Stimulated activated CD8-positive, alpha-beta memory T cell treated with anti-CD3 and anti-CD28 coated beads, Interleukin-15, amount 100 ng/mL, for 1 hour (primary cell): Measurements from ENCODE around the gene EFCAB12.

Experiments
- DNase-seq: peaks from one replicate; pipeline ENCODE4 v3.0.0-alpha.2; 2020; ENCODE audit warnings: low read depth

EFCAB12 gene

GRCh38 chr3:129428376-129429079 is at the start of gene EFCAB12:
Gene EFCAB12 (minus strand): TSS chr3:129428636. CDS start chr3:129428488, 148 bp downstream.
- DNase-seq: peak; percentile 67

DNA sequence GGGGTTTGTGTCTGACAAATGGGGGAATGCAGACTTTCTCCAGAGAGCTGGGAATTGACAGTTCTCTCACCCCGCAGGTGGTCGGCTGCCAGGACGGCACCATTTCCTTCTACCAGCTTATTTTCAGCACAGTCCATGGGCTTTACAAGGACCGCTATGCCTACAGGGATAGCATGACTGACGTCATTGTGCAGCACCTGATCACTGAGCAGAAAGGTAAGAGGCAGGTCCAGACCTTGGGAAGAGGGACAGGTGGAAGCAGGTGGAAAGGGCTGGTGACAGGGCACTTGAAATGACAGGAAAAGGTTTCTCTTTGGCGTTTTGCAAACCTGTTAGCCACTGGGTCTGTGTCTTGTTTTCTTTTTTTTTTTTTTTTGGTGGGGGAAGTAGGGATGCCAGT is 48.1 kb upstream of the EFCAB12 start:
- no peak for DNase-seq

- no peak for DNase-seq
Observed at GRCh38 chr3:129475863-129476262, 47.4 kb upstream of the EFCAB12 start.

GRCh38 chr3:129474984-129475804 is 46.8 kb upstream of the EFCAB12 start:
- DNase-seq: no peak

DNA sequence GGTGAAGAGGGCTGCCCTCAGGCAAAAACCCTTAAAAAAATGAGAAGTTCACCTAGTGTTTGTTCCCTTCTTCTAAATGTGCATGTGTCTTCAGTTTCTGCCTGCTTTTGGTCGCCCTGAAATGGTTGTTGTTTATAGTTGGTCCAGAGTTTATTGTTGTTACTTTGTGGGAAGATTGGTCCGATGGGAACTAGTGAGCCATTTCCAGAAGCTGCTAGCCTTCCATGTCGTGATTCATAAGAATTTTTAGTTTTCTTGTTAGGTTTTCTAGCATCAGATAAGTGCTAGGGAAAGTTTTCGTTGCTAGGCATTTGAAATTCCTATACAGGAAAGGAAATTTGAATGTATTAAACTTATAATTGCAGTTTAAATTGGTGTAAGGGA is 45.3 kb upstream of the EFCAB12 start:
- DNase-seq: no peak

DNA sequence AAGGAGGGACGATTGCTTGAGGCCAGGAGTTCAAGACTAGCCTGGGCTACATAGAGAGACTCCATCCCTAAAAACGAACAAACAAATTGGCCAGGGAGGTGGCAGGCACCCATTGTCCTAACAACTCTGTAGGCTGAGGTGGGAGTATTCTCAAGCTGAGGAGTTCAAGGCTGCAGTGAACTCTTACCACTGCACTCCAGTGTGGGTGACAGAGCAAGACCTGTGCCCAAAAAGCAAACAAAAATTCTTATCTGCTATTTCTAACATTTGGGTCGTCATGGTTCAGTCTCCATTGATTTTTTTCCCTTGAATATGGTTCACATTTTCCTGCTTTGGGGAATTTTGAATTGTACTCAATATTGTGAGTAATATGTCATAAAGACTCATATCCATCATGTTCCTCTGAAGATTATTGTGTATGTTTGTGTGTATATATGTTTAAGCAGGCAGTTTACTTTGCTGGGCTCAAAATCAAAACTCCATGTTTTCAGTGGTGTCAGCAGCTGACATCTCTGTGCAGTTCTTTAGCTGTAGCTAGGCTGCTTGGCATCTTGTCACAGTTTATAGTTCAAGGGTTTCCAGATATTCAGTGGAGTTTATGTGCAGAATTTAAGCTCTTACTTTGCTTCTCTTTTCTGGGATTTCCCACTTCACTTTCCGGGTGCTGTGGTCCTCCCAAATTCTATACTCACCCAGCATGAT is 44.8 kb upstream of the EFCAB12 start:
- no peak for DNase-seq

DNA sequence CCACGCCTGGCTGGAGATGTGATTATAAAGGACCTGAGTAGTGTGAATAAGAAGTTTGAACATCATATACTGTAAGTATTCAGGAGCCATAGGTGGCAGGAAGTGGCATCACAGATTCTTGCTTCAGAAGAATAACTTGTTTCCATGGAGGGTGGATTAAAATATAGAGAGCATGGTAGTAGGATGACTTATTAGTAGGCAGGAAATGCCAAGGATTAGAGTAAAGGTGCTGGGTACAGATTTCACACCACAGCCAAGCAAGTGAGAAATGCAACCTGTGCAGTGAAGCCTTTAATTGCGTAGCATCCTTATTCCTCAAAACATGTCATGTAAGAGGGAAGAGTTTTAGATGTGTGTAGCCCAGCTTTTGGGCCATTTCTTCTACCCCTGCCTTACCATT is 42.4 kb upstream of the EFCAB12 start:
- no peak for DNase-seq

GRCh38 chr3:129469026-129469425 is 40.6 kb upstream of the EFCAB12 start:
- no peak for DNase-seq

DNA sequence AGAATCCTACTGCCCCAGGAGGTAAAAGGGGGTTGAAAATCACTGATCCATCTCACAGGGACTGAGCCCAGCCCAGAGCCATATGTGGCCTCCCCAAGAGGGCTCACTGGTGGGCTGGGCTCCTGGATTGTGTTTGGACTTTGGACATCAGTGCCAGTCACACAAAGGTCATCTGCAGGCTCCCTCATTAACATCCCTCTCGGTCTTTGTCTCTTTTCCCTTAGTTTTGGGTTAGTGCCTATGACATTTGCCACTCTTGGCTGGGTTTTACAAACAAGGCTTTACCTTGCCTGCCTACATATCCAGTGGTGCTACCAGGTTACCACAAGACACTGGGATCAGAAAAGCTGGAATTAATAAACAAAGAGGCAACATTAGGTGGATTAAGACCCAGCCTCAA is 39.5 kb upstream of the EFCAB12 start:
- DNase-seq: no peak

- DNase-seq: no peak
Observed at GRCh38 chr3:129463716-129464115, 35.3 kb upstream of the EFCAB12 start.

DNA sequence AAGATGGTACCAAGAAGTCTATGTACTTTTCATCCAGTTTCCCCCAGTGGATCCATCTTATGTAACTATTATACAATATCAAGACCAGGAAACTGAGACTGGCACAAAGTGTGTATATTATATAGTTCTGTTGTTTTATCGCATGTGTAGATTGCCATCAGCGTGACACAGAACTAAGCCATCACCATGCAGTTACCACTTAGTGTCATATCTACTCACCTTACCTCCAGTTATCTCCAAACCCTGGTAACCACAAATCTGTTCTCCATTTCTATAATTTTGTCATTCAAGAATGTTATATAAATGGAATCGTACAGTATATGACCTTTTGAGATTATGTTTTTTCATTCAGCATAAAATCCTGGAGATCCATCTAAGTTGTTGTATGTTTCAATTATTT is 34.7 kb upstream of the EFCAB12 start:
- DNase-seq: no peak

DNA sequence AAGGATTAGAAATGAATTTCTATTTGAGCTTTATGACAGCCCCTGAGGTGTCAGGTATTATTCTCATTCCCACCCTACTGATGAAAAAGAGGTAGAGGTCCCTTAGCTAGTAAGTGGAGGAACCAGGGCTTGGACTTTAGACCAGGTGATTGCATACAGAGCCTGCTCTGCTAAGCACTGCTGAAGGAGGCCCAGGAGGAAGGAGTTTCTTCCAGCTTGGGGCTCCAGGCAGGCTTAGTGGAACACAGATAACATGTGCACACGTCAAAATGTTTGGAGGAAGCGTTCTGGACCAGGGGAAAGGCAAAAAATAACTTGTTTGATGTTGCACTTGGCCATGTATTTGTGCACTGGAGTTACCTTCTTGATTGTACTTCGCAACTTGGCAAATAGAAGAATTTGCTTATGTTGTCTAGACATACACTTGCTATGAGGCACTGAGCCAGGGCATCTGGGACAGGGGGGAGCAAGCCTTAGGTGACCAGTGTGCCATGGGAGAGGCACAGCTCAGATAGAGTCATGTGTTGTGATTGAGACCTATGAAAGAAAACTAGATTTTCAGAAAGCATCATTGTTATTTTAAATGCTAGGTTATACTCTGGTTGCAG is 34.0 kb upstream of the EFCAB12 start:
- DNase-seq: no peak

DNA sequence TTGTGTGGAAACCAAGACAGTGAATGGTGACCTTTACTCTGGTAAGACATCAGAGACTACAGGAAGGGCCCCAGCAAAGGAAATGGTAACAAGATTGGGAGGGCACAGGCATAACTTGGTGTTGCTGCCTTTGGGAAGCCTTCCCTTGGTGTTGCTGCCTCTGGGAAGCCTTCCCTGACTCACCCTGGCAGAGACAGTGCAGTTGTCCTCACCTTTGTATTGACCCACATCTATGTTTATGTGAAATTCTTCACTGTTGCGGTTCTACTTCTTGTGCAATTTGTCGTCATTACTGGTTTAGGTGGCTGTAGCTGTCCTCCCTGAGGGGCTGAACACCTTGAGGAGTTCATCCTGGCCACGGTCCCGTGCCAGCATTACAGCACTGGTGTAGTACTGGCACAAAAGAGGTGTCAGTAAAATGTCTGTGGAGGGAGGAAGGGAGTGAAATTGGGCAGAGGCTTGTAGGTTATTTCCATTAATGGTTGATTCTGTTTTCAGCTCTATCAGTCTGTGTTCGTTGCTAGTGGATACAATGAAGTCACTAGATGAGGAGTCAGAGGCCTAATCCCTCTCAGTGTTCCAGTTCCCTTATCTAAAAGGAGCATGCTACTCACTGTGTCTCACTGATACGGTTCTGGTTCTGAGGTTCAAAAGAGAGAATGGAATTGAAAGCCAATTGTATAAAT is 33.2 kb upstream of the EFCAB12 start:
- no peak for DNase-seq

- no peak for DNase-seq
Observed at GRCh38 chr3:129461022-129461421, 32.6 kb upstream of the EFCAB12 start.

GRCh38 chr3:129460572-129460971 is 32.1 kb upstream of the EFCAB12 start:
- no peak for DNase-seq

DNA sequence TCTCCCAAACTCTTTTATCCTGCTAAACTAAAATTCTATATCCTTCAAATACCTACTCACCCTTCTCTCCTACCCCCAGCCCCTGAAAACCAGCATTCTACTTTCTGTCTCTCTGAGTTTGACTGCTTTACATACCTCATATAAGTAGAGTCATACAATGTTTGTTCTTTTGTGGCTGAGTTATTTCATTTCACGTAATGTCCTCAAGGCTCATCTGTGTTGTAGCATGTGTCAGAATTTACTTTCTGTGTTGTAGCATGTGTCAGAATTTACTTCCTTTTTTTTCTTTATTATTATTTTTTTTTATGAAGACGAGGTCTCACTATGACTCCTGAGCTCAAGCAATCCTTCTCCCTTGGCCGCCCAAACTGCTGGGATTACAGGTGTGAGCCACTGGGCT is 31.7 kb upstream of the EFCAB12 start:
- DNase-seq: no peak

- DNase-seq: no peak
Observed at GRCh38 chr3:129453732-129454131, 25.3 kb upstream of the EFCAB12 start.

- DNase-seq: no peak
Observed at GRCh38 chr3:129449279-129450115, 21.1 kb upstream of the EFCAB12 start.

GRCh38 chr3:129448186-129448895 is 19.9 kb upstream of the EFCAB12 start:
- no peak for DNase-seq

- no peak for DNase-seq
Observed at GRCh38 chr3:129446926-129447325, 18.5 kb upstream of the EFCAB12 start.
